ENCODE data around the gene ASB16.

- no peak for TF ChIP-seq CTCF (IDR thresholded peaks at IDR 0.05)
- TF ChIP-seq POLR2A (IDR thresholded peaks at IDR 0.05), result no peak
These were observed 41.1 kb downstream of the ASB16 start for GRCh38 chr17:44211281-44212265.
